Measurements from ENCODE around the gene C11orf68.
A peak's percentile ranks its signal among the peaks of the same experiment; 100 is the strongest.
"Not testable (repeated sequence)": the region's sequence is repeated elsewhere in the genome, so short reads cannot be mapped to it uniquely, and the experiment has no call there.

The C11orf68 gene
- 23.0 to 23.8 reads per million in 2 donors for total RNA-seq

DNA sequence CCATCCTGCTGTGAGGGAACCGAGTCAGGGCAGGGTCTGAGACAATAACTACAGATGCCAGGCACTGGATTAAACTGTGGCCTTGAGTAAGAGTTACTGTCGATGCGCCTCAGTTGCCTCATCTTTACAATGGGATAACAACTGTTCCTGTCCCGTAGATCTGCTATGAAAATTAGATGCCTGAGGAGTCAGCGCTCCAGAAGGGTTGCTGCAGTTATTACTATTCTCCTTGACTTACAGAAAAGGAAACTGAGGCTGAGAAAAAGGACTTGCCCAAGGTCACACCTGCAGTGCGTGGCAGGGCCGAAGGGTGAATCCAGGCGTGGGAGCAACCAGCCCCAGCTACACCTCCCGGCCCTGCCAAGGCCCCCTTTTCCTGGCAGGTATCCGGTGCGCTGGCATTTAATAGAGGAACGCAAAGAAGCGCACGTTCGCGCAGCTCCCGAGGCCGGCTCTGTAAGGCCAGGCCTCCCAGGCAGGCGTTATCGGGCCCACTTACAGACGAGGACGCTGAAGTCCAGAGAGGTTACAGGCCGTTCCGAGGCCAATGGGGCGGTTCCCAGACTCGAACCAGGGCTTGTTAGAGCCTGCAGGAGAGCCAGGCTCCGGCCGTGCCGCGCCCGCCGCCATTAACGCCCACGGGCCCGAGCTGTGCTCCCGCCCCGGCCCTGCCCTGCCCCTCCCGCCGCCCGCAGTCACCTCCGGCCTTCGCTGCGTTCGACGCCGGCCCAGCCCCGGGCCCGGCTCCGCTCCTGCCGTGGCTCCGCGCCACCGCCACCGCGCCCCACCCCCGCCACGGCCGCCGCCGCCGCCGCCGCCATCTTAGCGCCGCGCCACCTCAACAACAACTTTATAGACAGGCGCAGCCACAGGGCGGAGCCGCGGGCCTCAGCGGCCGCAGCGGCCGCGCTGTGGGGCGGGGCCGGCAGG is at the start of gene C11orf68:
Gene C11orf68 (minus strand): TSS at position 852 of the 930 bp plus-strand sequence. CDS start 31 bp downstream, at position 821.
- no peak for DNase-seq

DNA sequence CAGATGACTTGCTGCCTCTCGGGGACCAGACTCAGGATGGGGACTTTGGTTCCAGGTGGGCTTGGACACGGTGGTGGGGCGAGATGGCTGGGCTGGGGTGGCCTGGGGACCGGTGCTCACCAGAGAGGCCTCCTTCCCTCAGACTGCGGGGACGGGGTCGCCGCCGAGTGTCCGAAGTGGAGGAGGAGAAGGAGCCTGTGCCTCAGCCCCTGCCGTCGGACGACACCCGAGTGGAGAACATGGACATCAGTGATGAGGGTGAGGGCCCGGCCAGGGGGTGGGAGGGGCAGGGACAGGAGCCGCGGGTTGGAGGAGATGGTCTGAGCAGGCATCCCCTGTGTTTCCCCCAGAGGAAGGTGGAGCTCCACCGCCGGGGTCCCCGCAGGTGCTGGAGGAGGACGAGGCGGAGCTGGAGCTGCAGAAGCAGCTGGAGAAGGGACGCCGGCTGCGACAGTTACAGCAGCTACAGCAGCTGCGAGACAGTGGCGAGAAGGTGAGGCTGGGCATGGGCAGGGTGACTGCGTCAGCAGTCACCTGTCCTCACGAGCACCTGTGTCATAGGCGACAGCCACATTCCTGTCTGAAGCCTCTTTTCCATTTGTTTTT is 48.6 kb upstream of the C11orf68 start:
- no peak for DNase-seq

GRCh38 chr11:65965986-65966762 is 47.3 kb upstream of the C11orf68 start:
- DNase-seq: no peak

DNA sequence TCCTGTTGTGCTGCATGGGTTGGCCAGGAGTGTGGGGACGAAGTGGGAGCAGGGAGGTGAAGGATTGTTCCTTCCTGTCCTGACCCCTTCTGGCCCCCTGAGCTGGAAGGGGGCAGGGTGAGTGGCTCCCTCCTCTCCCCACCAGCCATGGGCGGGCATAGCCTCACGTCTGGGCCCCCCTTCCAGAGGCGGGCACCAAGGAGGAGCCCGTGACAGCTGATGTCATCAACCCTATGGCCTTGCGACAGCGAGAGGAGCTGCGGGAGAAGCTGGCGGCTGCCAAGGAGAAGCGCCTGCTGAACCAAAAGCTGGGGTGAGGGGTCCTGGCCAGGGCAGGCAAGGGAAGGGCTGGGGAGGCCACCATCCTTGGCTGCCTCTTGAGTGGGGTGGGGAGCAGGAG is 46.0 kb upstream of the C11orf68 start:
- no peak for DNase-seq

GRCh38 chr11:65962141-65962564 is 43.3 kb upstream of the C11orf68 start:
- DNase-seq: no peak

DNA sequence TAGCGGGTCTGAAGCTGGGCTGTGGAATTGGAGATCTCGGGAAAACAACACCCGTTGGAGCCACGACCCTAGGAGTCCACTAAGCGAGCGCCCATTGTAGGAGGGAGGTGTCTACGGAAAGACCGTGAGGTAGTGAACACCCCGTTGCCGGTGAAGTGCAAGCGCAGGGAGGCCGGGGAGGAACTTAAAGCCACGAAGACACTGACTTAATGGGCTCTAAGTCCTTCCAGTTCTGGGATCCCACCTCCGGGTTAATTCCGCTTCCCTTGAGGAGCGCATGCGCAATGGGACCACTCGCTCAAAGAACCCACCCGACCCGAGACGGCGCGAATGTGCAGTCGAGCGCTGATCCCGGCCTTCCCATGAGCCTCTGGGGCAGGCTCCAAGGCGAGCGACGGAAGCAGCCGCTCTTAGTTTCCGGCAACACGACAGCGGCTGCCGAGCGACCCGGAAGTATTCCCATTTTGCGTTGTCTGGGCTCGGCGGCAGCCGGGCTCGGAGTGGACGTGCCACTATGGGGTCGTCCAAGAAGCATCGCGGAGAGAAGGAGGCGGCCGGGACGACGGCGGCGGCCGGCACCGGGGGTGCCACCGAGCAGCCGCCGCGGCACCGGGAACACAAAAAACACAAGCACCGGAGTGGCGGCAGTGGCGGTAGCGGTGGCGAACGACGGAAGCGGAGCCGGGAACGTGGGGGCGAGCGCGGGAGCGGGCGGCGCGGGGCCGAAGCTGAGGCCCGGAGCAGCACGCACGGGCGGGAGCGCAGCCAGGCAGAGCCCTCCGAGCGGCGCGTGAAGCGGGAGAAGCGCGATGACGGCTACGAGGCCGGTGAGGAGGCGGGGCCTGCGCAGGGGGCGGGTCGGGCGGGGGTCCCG is 42.6 kb upstream of the C11orf68 start, which contains the start of gene SART1:
Gene SART1 (plus strand): TSS at position 468 of the 874 bp plus-strand sequence. CDS start 47 bp downstream, at position 515.
- DNase-seq: peak; percentile 82

GRCh38 chr11:65960824-65961266 is 42.0 kb upstream of the C11orf68 start:
- no peak for DNase-seq

DNA sequence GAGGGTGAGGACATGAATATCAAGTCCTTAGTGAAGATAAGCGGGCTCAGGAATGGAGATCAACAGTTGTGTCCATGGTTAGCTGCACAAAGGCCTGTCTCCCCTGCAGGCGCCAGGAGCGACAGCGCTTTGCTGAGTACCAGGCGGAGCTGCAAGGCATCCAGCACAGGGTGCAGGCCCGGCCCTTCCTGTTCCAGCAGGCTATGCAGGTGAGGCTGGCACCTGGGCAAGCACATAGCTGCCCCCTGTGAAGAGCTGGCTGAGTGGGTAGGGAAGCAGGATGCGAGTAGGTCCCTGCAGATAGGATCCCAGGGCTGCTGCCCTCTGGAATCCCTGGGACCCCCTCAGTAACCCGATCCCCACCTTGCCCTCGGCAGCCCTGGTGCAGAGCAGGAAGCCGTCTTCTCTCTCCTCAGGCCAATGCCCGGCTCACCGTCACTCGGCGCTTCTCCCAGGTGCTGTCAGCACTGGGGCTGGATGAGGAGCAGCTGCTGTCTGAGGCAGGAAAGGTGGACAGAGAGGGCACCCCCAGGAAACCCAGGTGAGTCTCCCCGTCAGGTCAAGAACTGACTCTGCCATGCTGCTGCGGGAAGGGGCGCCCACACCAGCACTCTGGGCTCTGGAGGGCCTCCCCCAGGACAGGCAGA is 40.0 kb upstream of the C11orf68 start:
- DNase-seq: no peak

DNA sequence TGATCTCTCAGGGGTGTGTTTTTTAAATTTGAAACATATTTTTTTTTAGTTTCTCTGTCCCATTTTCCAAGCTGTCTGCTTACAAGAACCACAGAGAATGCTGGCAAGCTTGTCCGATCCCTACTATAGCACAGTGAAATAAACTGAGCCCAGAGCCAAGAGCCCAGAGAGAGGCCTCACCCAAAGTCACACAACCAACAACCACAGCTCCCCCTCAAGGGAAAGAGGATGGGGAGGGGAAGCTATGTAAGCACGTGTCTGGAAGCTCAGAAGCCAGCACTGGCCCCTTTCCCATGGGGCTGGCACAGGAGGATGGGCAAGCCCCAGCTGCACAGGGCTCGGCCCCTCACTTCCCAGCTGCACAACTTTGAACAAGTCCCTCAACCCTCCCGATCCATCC is 39.4 kb upstream of the C11orf68 start:
- DNase-seq: no peak

DNA sequence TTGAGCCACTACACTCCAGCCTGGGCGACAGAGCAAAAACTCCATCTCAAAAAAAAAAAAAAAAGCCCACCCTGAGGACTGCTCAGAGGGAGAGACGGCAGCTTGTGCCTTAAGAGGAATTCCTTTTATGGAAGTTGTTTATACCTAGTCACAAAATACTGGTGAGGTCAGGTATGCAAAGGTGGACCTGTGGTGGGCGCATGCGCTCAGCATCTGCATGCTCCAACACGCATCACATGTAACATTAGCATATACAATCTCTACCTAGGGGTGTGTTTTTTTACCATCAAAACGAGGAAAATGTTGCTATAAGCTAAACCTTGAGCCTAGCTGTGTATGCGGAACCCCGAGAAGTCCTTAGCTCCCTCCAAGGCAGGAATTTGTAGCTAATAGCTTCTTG is 35.9 kb upstream of the C11orf68 start:
- DNase-seq: no peak

- DNase-seq: no peak
These were observed 34.6 kb upstream of the C11orf68 start for GRCh38 chr11:65953471-65953870.

GRCh38 chr11:65952052-65952521 is 33.2 kb upstream of the C11orf68 start:
- DNase-seq: no peak

DNA sequence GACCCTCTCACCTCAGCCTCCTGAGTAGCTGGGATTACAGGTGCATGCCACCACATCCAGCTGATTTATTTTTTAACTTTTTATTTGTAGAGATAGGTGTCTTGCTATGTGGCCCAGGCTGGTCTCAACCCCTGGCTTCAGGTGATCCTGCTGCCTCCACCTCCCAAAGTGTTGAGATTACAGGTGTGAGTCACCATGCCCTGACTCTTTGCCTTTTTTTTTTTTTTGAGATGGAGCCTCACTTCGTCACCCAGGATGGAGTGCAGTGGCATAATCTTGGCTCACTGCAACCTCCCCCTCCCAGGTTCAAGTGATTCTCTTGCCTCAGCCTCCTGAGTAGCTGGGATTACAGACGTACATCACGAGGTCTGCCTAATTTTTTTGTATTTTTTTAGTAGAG is 32.8 kb upstream of the C11orf68 start:
- not testable (repeated sequence) for DNase-seq

DNA sequence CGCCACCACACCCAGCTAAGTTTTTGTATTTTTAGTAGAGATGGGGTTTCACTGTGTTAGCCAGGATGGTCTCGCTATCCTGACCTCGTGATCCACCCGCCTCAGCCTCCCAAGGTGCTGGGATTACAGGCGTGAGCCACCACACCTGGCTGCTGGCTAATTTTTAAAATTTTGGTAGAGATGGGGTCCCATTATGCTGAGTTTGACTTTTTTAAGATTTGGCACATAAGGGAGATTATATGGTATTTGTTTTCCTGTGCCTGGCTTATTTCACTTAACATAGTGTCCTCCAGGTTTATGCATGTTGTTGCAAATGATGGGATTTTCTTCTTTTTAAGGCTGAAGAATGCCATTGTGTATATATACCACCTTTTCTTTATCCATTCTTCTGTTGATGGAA is 31.8 kb upstream of the C11orf68 start:
- not testable (repeated sequence) for DNase-seq

GRCh38 chr11:65947603-65948125 is 28.8 kb upstream of the C11orf68 start:
- DNase-seq: no peak

- no peak for DNase-seq
These were observed 28.3 kb upstream of the C11orf68 start for GRCh38 chr11:65947133-65947532.

DNA sequence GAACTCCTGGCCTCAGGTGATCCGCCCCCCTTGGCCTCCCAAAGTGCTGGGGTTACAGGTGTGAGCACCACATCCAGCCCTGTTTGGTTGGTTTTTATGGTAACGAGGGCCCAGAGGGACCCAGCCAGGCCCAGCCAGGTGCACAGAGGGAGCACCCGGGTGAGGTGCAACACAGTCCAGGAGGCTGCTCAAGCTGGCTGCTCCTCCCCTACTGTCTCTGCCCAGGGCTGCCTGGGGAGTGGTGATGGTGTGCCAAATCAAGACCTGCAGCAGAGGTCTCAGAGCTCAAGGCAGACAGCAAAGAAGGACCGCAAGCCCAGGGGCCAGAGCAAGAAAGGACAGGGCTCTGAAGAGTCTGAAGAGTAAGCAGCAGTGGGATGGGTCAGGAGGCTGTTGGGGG is 27.8 kb upstream of the C11orf68 start:
- no peak for DNase-seq

DNA sequence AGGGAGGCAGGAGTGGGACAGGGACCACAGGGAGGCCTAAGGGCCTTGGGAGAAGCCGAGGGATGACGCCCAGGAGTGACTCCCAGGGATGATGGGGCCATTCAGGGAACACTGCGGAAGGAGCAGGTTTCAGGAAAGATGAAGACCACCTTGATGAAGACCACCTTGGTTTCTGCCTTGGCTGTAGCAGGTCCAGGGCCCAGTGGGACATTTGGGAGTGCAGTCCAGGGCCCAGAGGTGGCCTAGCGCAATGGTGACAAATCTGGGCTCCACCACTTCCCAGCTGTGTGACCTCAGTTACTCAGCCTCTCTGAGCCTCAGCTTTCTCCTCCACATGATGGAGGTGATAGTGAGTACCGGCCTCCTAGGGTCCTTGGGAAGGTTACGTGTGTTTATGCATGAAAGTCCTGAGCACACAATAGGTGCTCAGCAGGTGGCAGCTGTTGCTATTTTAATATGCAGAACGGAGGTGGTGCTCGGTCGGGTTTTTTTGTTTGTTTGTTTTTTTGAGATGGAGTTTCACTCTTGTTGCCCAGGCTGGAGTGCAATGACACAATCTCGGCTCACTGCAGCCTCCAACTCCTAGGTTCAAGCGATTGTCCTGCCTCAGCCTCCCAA is 27.2 kb upstream of the C11orf68 start:
- no peak for DNase-seq

GRCh38 chr11:65945430-65945911 is 26.6 kb upstream of the C11orf68 start, which contains the start of gene TSGA10IP:
TSS of gene TSGA10IP (plus strand) at chr11:65945480. CDS start at chr11:65945676, 196 bp downstream.
- no peak for DNase-seq

GRCh38 chr11:65944767-65945166 is 25.9 kb upstream of the C11orf68 start:
- DNase-seq: no peak
